SU-DHL-6 (cell line): ENCODE measurements around the gene RBM33.

Source experiments
- H2AFZ ChIP-seq: fragments of 200-600 bp; sonication (generic); 2 replicates; pipeline ENCODE4 v1.6.1; 2014; ENCODE audit warnings: low read depth, mild to moderate bottlenecking, moderate library complexity, mixed read lengths, antibody characterized with exemption, low read length; ENCODE audit not compliant: severe bottlenecking
- H3F3A ChIP-seq: fragments of 200-600 bp; shearing (Covaris generic); 2 replicates; pipeline ENCODE4 v1.6.0; 2016; ENCODE audit warnings: antibody characterized with exemption, mild to moderate bottlenecking; ENCODE audit not compliant: insufficient read depth
- H3K27ac ChIP-seq: fragments of 200-600 bp; sonication (generic); 2 replicates; pipeline ENCODE4 v1.5.1; 2016; ENCODE audit warnings: low read depth, mild to moderate bottlenecking, low read length, moderate library complexity, mixed read lengths
- H3K27me3 ChIP-seq: fragments of 200-600 bp; sonication (generic), shearing (Covaris generic); 2 replicates; pipeline ENCODE4 v1.6.0; 2014; ENCODE audit warnings: mild to moderate bottlenecking, low read length
- H3K36me3 ChIP-seq: fragments of 200-600 bp; sonication (generic); 2 replicates; pipeline ENCODE4 v1.6.1; 2014; ENCODE audit warnings: mild to moderate bottlenecking, low read length, mixed read lengths
- H3K4me2 ChIP-seq: fragments of 300-600, 200-600 bp; shearing (Covaris generic), sonication (generic); 2 replicates; pipeline ENCODE4 v1.6.0; 2014; ENCODE audit warnings: low read length, low read depth, mild to moderate bottlenecking; ENCODE audit not compliant: poor library complexity, severe bottlenecking
- H3K4me3 ChIP-seq: fragments of 200-600 bp; sonication (generic); 2 replicates; pipeline ENCODE4 v1.5.1; 2014; ENCODE audit warnings: antibody characterized with exemption, low read length, mild to moderate bottlenecking, mixed read lengths; ENCODE audit not compliant: insufficient read depth, poor library complexity, severe bottlenecking
- H3K79me2 ChIP-seq: fragments of 200-600 bp; sonication (generic); 2 replicates; pipeline ENCODE4 v1.6.1; 2014; ENCODE audit warnings: mild to moderate bottlenecking, low read length, moderate library complexity; ENCODE audit not compliant: insufficient read depth
- H3K9ac ChIP-seq: fragments of 200-600 bp; sonication (generic); 2 replicates; pipeline ENCODE4 v1.7.0; 2014; ENCODE audit warnings: mild to moderate bottlenecking, low read length
- H3K9me2 ChIP-seq: fragments of 200-600 bp; sonication (generic); replicated peaks from 2 replicates; pipeline ENCODE4 v1.6.1; 2014; ENCODE audit warnings: low read length; ENCODE audit not compliant: insufficient read depth
- H3K9me3 ChIP-seq: fragments of 200-600 bp; sonication (generic); 2 replicates; pipeline ENCODE4 v1.6.1; 2014; ENCODE audit warnings: low read length, mixed read lengths; ENCODE audit not compliant: insufficient read depth
- H4K20me1 ChIP-seq: fragments of 200-600 bp; sonication (generic); 2 replicates; pipeline ENCODE4 v1.6.1; 2014; ENCODE audit warnings: low read depth, mild to moderate bottlenecking, antibody characterized with exemption, low read length, moderate library complexity, mixed read lengths
- CTCF ChIP-seq: fragments of 200-600 bp; sonication (generic); IDR thresholded peaks from one replicate; pipeline ENCODE4 v1.5.1; 2017; ENCODE audit warnings: antibody characterized with exemption, mild to moderate bottlenecking, low read length, moderate library complexity; ENCODE audit not compliant: insufficient read depth, poor library complexity, severe bottlenecking
- EZH2phosphoT487 ChIP-seq: fragments of 200-600 bp; sonication (generic), shearing (Covaris generic); conservative IDR thresholded peaks from 2 replicates; pipeline ENCODE4 v1.6.1; 2018; ENCODE audit warnings: mild to moderate bottlenecking, antibody characterized with exemption, low read length, moderate library complexity, mixed read lengths

The RBM33 gene

GRCh38 chr7:155618708-155619633, 25.5 kb upstream of the RBM33 start:
- Histone ChIP-seq H3K9me2 (no peaks in the 10 kb centered on the region), H3K9me3 (no peaks in the 10 kb centered on the region), H2AFZ (no peak overlapping the region), H3K36me3 (no peaks in the 10 kb centered on the region), H3K27ac (no peak overlapping the region), H3K79me2 (no peaks in the 10 kb centered on the region), H3K27me3 (no peaks in the 10 kb centered on the region), H3K9ac (no peak overlapping the region), H3K4me2 (no peak overlapping the region), H3K4me3 (no peak overlapping the region), H4K20me1 (no peaks in the 10 kb centered on the region), H3F3A (no peaks in the 10 kb centered on the region)
- TF ChIP-seq CTCF, result no peak
- TF ChIP-seq EZH2phosphoT487, result no peak

GRCh38 chr7:155619634-155620271, 24.7 kb upstream of the RBM33 start:
- Histone ChIP-seq H2AFZ (no peak overlapping the region), H3K27me3 (no peaks in the 10 kb centered on the region), H3K4me2 (no peak overlapping the region)

GRCh38 chr7:155620497-155620896, 24.0 kb upstream of the RBM33 start:
- H3K79me2 ChIP-seq, result no peaks in the 10 kb centered on the region
- no peak overlapping the region for H3K27ac ChIP-seq
- H3F3A ChIP-seq, result no peaks in the 10 kb centered on the region
- H3K36me3 ChIP-seq, result no peaks in the 10 kb centered on the region
- no peak overlapping the region for H3K4me2 ChIP-seq
- no peak overlapping the region for H3K9ac ChIP-seq
- no peak for TF ChIP-seq CTCF
- TF ChIP-seq EZH2phosphoT487, result no peak
- H3K27me3 ChIP-seq, result no peaks in the 10 kb centered on the region
- no peaks in the 10 kb centered on the region for H3K9me2 ChIP-seq
- no peaks in the 10 kb centered on the region for H4K20me1 ChIP-seq
- H2AFZ ChIP-seq, result no peak overlapping the region
- H3K9me3 ChIP-seq, result no peaks in the 10 kb centered on the region
- no peak overlapping the region for H3K4me3 ChIP-seq

More at GRCh38 chr7:155619634-155620271, 24.7 kb upstream of the RBM33 start:
- H3K9me3 ChIP-seq, result no peaks in the 10 kb centered on the region
- H3K9me2 ChIP-seq, result no peaks in the 10 kb centered on the region
- H3K9ac ChIP-seq, result no peak overlapping the region
- H3K79me2 ChIP-seq, result no peaks in the 10 kb centered on the region
- TF ChIP-seq EZH2phosphoT487 (no peak), CTCF (no peak)
- H3K27ac ChIP-seq, result no peak overlapping the region
- no peaks in the 10 kb centered on the region for H4K20me1 ChIP-seq
- no peak overlapping the region for H3K4me3 ChIP-seq
- no peaks in the 10 kb centered on the region for H3K36me3 ChIP-seq
- H3F3A ChIP-seq, result no peaks in the 10 kb centered on the region
